SU-DHL-6 (cell line): ENCODE measurements around the gene DNAH17.

Experiments
- EZH2phosphoT487 ChIP-seq: fragments of 200-600 bp; sonication (generic), shearing (Covaris generic); conservative IDR thresholded peaks from 2 replicates; pipeline ENCODE4 v1.6.1; 2018; ENCODE audit warnings: mild to moderate bottlenecking, antibody characterized with exemption, low read length, moderate library complexity, mixed read lengths
- TF ChIP-seq, protein P1 (sequence below): fragments of 200-600 bp; sonication (generic); IDR thresholded peaks from one replicate; pipeline ENCODE4 v1.5.1; 2017; ENCODE audit warnings: antibody characterized with exemption, mild to moderate bottlenecking, low read length, moderate library complexity; ENCODE audit not compliant: insufficient read depth, poor library complexity, severe bottlenecking

DNA sequence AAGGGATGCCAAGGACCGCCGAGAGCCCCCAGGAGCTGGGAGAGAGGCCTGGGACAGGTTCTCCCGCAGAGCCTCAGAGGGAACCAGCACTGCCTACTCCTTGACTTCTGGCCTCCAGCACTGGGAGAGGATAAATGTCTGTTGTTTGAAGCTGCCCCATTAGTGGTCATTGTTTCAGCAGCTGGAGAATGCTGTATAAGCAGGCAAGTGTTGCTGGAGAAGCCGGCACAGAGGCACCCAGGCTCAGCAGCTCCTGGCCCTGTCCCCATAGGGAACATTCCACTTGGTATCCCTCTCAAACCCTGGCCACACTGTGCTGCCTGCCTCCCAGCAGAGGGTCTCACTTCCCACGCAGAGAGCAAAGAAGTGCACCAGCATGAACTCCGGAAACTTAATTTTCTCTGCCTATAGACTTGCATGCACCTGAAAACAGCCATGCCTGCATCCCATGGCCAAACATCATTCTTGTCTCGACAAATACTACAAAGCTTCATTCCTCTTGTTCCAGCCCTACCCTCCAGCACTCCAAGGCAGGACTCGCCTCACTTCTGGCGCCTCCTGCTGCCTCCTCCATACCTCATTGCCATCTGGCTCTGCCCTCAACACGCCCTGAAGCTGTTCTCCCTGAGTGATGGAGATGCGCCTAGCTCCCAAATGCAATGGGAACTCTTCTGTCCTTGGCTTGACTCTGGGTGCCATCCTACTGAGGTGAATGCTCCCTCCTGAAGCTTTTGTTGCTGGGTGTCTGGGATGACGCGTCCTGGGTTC is 88.1 kb downstream of the DNAH17 start:
- TF ChIP-seq, protein P1, sequence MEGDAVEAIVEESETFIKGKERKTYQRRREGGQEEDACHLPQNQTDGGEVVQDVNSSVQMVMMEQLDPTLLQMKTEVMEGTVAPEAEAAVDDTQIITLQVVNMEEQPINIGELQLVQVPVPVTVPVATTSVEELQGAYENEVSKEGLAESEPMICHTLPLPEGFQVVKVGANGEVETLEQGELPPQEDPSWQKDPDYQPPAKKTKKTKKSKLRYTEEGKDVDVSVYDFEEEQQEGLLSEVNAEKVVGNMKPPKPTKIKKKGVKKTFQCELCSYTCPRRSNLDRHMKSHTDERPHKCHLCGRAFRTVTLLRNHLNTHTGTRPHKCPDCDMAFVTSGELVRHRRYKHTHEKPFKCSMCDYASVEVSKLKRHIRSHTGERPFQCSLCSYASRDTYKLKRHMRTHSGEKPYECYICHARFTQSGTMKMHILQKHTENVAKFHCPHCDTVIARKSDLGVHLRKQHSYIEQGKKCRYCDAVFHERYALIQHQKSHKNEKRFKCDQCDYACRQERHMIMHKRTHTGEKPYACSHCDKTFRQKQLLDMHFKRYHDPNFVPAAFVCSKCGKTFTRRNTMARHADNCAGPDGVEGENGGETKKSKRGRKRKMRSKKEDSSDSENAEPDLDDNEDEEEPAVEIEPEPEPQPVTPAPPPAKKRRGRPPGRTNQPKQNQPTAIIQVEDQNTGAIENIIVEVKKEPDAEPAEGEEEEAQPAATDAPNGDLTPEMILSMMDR = no peak
- TF ChIP-seq EZH2phosphoT487 = no peak
